ENCODE data around the gene LY6G5C.

The LY6G5C gene

DNA sequence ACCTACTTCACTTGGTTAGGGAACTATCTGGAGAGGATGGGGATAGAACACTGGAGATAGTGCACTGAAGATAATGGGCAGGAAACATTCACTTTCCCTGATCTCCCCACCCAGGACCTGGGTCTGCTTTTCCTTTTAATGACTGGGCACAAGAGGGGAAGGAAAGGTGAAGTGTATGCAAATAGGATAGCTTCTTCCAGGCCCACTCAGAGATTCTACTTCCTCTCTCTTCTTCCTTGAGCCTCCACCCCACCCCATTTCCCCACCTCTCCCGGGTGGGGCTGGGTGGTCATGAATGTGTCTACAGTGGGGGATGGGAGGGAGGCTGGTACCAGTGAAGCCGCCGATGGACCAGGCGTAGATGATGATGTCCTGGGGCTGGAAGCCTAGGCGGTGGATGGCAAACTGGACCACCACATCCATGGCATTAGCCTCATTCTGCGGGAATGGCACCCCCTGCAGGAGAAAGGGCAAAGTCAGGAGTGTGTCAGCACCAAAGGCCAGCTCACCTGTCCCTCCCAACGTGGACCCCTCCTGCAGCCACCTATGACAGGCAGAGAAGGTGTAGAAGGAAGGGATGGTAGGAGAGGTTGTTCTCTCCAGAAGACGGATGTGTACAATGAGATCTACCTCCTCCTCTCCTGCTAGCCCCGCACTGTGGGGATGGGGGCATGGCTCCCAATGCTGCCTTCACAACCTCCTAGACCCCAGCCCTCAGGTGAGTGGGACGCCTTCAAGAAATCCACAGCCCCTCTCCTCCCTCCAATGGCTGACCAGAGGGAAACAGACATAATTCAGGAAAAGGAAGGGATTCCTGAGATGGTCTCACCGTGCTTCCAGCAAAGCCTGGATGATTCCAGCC lies 8.6 kb upstream of the LY6G5C start:
- no peak for DNase-seq

DNA sequence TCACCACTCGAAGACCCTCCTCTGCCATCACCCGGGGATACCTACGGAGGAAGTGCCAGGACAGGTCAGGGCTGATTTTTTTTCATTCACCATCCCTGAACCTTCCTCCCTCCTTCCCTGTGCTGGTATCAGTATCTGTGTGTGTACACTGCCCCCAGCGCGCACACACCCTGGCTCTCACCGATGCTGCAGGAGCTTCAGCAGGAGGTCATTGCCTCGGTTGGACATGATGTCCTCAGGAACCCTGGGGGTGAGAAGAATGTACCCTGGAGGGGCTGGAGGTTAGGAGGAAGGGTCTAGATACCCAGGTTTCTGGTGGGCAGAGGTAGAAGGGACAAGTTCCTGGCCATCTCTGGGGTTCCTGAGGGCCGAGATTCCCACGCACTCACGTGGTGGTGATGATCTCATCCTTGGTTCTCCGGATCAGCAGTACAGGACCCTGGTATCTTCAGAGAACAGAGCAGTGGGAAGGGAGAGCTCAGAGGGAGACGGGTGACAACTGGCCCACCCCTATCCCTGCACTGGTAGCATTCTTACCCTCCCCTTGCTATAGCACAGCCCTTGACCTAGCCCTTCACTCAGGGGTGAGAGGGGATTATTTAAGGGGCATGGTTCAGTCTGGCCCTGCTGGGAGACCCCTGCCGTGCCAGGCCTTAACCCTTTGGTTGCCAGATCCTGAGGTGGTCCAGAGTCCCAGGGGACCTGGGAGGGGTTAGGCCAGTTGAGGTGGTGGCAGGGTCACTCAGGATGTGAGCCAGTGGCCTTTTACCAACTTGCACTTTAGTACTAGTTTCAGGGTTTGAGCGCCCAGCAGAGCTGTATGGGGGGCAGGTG lies 7.2 kb upstream of the LY6G5C start:
- DNase-seq = no peak

DNA sequence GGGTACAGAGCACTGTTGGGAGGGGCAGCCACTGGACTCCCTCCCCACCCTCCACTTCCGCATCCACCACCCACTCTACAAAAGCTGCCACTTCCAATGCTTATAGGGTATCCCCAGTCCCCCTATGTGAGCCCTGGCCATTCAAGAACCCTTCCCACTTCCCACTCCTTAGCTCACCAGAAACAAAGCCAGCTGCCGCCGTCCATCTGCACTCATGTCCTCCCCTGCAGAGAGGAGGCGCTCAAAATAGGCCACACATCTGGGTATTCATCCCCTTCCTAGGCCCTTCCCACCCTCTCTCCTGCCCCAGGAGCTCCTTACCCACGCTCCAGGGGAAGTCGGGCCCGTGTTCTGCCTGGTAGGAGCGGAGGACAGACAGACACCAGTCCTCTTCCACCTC lies 6.5 kb upstream of the LY6G5C start:
- no peak for DNase-seq

DNA sequence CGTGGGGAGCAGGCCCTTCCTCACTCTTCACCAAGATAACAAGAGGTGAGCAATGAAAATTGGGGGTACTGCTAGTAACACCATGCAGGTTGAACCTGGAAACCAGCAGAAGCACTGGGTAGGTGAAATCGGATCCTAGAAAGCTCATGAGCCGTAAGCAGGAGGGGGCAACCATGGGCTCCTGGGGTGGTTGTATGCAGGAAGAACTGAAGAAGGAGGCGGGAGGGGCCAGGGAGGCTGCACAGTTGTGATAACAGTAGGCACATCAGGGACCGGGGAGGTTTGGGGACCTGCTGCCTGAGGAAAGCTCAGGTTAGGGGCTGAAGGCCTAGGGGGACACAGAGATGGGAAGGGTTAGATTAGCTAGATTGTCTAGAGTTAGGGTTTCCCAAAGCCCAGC lies 5.6 kb upstream of the LY6G5C start:
- no peak for DNase-seq

- no peak for DNase-seq
Observed at GRCh38 chr6:31683591-31683990, 2.7 kb upstream of the LY6G5C start.

GRCh38 chr6:31681135-31681671 lies 336 bp upstream of the LY6G5C start:
- DNase-seq = no peak

DNA sequence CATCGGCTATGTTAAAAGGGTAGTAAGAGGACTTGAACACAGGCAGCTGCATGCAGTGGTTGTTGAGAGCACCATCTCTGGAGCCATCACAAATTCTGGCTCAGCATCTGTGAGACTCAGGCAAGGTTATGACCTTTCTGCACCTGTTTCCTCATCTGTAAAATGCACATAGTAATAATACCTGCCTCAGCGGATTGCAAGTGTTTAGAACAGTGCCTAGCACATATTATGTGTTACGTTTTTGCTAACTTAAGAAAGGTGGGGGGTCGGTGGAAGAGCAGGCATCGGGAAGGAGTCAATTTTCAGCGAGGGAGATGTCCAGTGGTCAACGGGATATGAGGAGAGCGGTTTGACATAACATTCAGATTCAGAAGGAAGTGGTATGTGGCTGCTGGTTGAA lies 2.9 kb downstream of the LY6G5C start:
- no peak for DNase-seq

DNA sequence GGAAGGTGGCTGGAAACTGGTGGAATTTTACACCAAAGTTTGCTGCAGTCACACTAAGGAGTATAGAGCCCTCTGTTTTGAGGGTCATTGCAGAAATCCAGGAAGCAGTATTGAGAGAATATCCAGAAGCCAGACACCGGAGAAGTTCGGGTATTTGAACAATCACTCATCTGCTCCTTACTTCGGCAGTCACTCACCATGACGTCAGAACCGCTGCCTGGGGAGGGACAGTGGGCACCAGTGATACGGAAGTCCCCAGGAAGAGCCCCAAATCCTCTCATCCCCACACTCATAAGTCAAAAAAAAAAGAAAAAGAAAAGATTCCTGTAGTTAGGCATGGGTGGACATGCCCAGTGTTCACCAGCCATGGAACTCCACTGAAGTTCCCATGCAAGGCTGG lies 4.0 kb downstream of the LY6G5C start:
- DNase-seq = no peak

- DNase-seq = no peak
Observed at GRCh38 chr6:31676322-31676903, 4.5 kb downstream of the LY6G5C start.

DNA sequence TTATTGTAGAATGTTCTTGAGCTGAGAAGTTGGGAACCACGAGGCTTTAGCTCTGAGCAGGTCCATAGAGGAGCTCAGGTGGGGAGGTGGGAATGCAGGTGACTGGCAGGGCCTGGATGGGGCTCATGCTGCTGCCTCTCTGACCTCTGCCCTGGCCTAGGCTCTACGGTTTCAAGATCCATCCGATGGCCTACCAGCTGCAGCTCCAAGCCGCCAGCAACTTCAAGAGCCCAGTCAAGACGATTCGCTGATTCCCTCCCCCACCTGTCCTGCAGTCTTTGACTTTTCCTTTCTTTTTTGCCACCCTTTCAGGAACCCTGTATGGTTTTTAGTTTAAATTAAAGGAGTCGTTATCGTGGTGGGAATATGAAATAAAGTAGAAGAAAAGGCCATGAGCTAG lies 11.2 kb downstream of the LY6G5C start, which contains the start of gene LY6G5B:
LY6G5B (plus strand) TSS at position 301 of the 400 bp plus-strand sequence. CDS start 975 bp downstream, outside the sequence.
- DNase-seq = no peak

- DNase-seq = no peak
Observed at GRCh38 chr6:31666337-31666965, 14.4 kb downstream of the LY6G5C start.

- peak; percentile 89 for DNase-seq
Observed at GRCh38 chr6:31665501-31666336, 15.1 kb downstream of the LY6G5C start, which contains the start of gene CSNK2B. Gene CSNK2B (plus strand): TSS chr6:31666080. CDS start chr6:31666832, 752 bp downstream.

- DNase-seq = peak; percentile 75
Observed at GRCh38 chr6:31664790-31665500, 15.9 kb downstream of the LY6G5C start, which contains the start of gene GPANK1. Gene GPANK1 (minus strand): TSS chr6:31664997. CDS start chr6:31664478, 519 bp downstream.

- DNase-seq = no peak
Observed at GRCh38 chr6:31663961-31664789, 16.7 kb downstream of the LY6G5C start.

- no peak for DNase-seq
Observed at GRCh38 chr6:31663126-31663960, 17.5 kb downstream of the LY6G5C start.

DNA sequence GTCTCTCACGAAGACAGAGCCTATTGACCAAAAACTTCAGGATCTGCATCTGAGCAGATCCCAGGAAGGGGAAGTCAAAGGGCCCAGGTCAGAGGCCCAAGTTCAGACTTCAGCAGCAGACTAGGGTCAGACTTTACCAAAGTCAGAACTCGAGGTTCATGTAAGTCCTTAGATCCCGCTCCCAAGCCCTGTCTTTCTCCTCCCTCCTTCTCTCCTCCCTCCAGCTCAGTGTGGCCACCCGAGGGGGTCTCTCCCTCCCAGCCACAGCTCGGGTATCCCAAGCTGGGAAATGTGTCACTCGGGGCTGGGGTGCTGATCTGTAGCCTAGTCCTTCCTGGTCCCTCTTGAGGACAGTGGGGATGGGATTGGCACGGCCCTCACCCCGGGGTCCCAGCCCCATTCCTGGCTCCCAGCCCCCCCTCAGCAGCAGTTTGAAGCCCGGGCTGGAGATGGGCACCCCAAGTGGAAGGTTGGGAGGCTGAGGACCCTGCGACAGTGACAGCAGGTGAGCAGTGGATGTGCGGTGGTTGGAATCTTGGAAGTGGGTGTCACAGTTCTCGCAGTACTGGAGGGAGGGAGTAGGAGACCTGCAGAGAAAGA lies 18.6 kb downstream of the LY6G5C start:
- no peak for DNase-seq

DNA sequence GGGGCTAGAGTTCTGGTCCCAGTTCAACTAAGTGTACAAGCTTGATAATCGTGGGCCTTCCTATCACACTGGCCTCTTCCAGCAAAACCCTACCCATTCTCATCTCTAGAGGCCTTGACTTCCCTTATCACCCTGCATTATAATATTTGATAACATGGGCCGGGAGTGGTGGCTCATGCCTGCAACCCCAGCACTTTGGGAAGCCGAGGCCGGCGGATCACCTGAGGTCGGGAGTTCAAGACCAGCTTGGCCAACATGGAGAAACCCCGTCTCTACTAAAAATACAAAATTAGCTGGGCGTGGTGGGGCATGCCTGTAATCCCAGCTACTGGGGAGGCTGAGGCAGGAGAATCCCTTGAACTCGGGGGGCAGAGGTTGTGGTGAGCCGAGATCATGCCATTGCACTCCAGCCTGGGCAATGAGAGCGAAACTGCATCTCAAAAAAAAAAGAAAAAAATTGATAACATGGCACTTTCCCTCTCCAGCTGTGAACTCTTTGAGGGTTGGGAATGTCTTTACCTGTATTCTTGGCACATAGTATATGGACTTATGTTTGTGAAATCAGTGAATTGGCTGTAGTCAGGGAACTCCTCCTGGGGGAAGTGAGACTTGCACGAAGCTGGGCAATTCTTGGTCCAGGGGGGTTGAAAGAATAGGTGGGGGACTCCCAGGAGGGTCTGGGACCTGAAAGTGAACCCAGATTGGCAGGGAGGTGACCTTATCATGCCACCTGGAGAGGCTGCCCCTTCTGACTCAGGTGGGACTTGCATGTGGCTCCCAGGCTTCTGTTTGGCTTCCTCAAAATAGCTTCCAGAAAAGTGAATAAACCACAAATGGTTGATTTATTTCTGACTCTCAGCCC lies 19.4 kb downstream of the LY6G5C start:
- no peak for DNase-seq
